GM19372 (cell line): ENCODE results near the gene SREBF2.
A peak's percentile ranks its signal among the peaks of the same experiment; 100 is the strongest.
"Not testable (repeated sequence)": the region's sequence is repeated elsewhere in the genome, so short reads cannot be mapped to it uniquely, and the experiment has no call there.

ENCODE experiments used
- ATAC-seq: cut with Tn5 transposase; IDR thresholded peaks from one replicate; pipeline ENCODE4 v1.9.1; 2021; ENCODE audit warnings: mild to moderate bottlenecking, low read depth, moderate library complexity; ENCODE audit not compliant: unreplicated experiment

Gene SREBF2

GRCh38 chr22:41939981-41940831 lies 107.3 kb downstream of the SREBF2 start:
- peak; percentile 62 for ATAC-seq

GRCh38 chr22:41940832-41941765 lies 108.2 kb downstream of the SREBF2 start:
- ATAC-seq: no peak

- ATAC-seq: no peak
These were observed 110.8 kb downstream of the SREBF2 start for GRCh38 chr22:41943661-41944209.

GRCh38 chr22:41946629-41947423 lies 113.9 kb downstream of the SREBF2 start, which contains the start of gene CENPM:
Gene CENPM, minus strand, starts transcription at chr22:41947152. Its CDS starts 76 bp downstream, at chr22:41947076.
- peak; percentile 86 for ATAC-seq

GRCh38 chr22:41947424-41948080 lies 114.6 kb downstream of the SREBF2 start:
- no peak for ATAC-seq

GRCh38 chr22:41948142-41948541 lies 115.2 kb downstream of the SREBF2 start:
- no peak for ATAC-seq

GRCh38 chr22:41948928-41949296 lies 116.0 kb downstream of the SREBF2 start:
- ATAC-seq: not testable (repeated sequence)

GRCh38 chr22:41949297-41949965 lies 116.5 kb downstream of the SREBF2 start:
- ATAC-seq: no peak

GRCh38 chr22:41951898-41952474 lies 119.1 kb downstream of the SREBF2 start, which contains the start of gene SMIM45:
Gene SMIM45, plus strand, starts transcription at chr22:41952150.
- ATAC-seq: no peak

GRCh38 chr22:41952713-41953112 lies 119.8 kb downstream of the SREBF2 start:
- no peak for ATAC-seq
